Glutamatergic neuron (in vitro differentiated cells): ENCODE results near the gene MUC16. TPM values are rescaled to one million over a fixed set of nuclear protein-coding genes. Genes with fewer than 3 reads are reported as not detected.

Experiments
- DNase-seq: peaks from one replicate; pipeline ENCODE4 v3.0.0; 2022
- H3K27ac Mint-ChIP-seq: one replicate; pipeline ENCODE4 v1.8.0; 2020; ENCODE audit warnings: mild to moderate bottlenecking, mixed read lengths, inconsistent platforms; ENCODE audit not compliant: unreplicated experiment
- H3K27me3 Mint-ChIP-seq: one replicate; pipeline ENCODE4 v1.8.0; 2020; ENCODE audit warnings: mild to moderate bottlenecking, moderate library complexity, mixed read lengths, inconsistent platforms; ENCODE audit not compliant: unreplicated experiment
- H3K36me3 Mint-ChIP-seq: one replicate; pipeline ENCODE4 v1.8.0; 2020; ENCODE audit warnings: mild to moderate bottlenecking, mixed read lengths, inconsistent platforms; ENCODE audit not compliant: unreplicated experiment
- H3K4me1 Mint-ChIP-seq: one replicate; pipeline ENCODE4 v1.8.0; 2020; ENCODE audit warnings: mild to moderate bottlenecking, low read depth, mixed read lengths, inconsistent platforms; ENCODE audit not compliant: unreplicated experiment
- H3K4me3 Mint-ChIP-seq: one replicate; pipeline ENCODE4 v1.8.0; 2020; ENCODE audit warnings: mild to moderate bottlenecking, mixed read lengths, inconsistent platforms; ENCODE audit not compliant: unreplicated experiment
- H3K9me3 Mint-ChIP-seq: one replicate; pipeline ENCODE4 v1.8.0; 2020; ENCODE audit warnings: mild to moderate bottlenecking, moderate library complexity, mixed read lengths, inconsistent platforms; ENCODE audit not compliant: unreplicated experiment
- CTCF ChIP-seq: fragments of 200-600 bp; sonication (generic); IDR thresholded peaks from one replicate; pipeline ENCODE4 v1.5.0; 2021; ENCODE audit not compliant: partially characterized antibody, unreplicated experiment
- total RNA-seq: library from RNA; stranded (reverse); fragmentation: NEBNext Ultra II Directional; extraction: Animal tissue kit (Norgen Biotek cat#: 25700); gene quantifications from one replicate; pipeline ENCODE4 v1.2.1, GENCODE V29; 2021; ENCODE audit not compliant: unreplicated experiment

Gene MUC16
- total RNA-seq, 1 donor from 2014 or later, result not detected

- Mint-ChIP-seq H3K36me3 (no peaks in the 10 kb centered on the region), H3K4me3 (no peak overlapping the region), H3K27ac (no peak overlapping the region), H3K9me3 (peaks cover 5% of the 10 kb centered on the region), H3K4me1 (no peaks in the 10 kb centered on the region), H3K27me3 (peaks cover 2% of the 10 kb centered on the region)
- no peak for DNase-seq
- TF ChIP-seq CTCF, result no peak
These were observed 23.9 kb downstream of the MUC16 start for GRCh38 chr19:8986296-8986695.

- no peak for DNase-seq
- H3K4me1 Mint-ChIP-seq, result no peaks in the 10 kb centered on the region
- no peak overlapping the region for H3K4me3 Mint-ChIP-seq
- peaks cover 19% of the 10 kb centered on the region for H3K36me3 Mint-ChIP-seq
- no peak for TF ChIP-seq CTCF
- peaks cover 9% of the 10 kb centered on the region for H3K27me3 Mint-ChIP-seq
- H3K9me3 Mint-ChIP-seq, result peaks cover 16% of the 10 kb centered on the region
- H3K27ac Mint-ChIP-seq, result no peak overlapping the region
These were observed 36.6 kb downstream of the MUC16 start for GRCh38 chr19:8973501-8974091.

- DNase-seq, result no peak
- H3K27me3 Mint-ChIP-seq, result peaks cover 2% of the 10 kb centered on the region
- H3K9me3 Mint-ChIP-seq, result peaks cover 8% of the 10 kb centered on the region
- H3K27ac Mint-ChIP-seq, result no peak overlapping the region
- TF ChIP-seq CTCF, result no peak
- H3K36me3 Mint-ChIP-seq, result no peaks in the 10 kb centered on the region
- H3K4me1 Mint-ChIP-seq, result no peaks in the 10 kb centered on the region
- no peak overlapping the region for H3K4me3 Mint-ChIP-seq
These were observed 44.3 kb downstream of the MUC16 start for GRCh38 chr19:8965887-8966286.

Other genes starting within 250 kb of the MUC16 start
- gene ZNF558, start 178.1 kb downstream of the MUC16 start, total RNA-seq, result 11.7 TPM
- gene MBD3L1, start 178.0 kb downstream of the MUC16 start, total RNA-seq, result not detected
- not detected for gene OR1M1, start 76.7 kb upstream of the MUC16 start, total RNA-seq
- not detected for gene OR7G2, start 97.1 kb upstream of the MUC16 start, total RNA-seq
- gene OR7G1, start 105.4 kb upstream of the MUC16 start, total RNA-seq, result not detected
- gene OR7G3, start 116.5 kb upstream of the MUC16 start, total RNA-seq, result not detected
- 36.8 TPM for gene ZNF317, start 130.0 kb upstream of the MUC16 start, total RNA-seq
- gene OR7D2, start 168.6 kb upstream of the MUC16 start, total RNA-seq, result not detected
- gene OR7D4, start 209.2 kb upstream of the MUC16 start, total RNA-seq, result not detected
- not detected for gene OR7E24, start 240.5 kb upstream of the MUC16 start, total RNA-seq